ENCODE measurements around the gene DNAH17. TPM values are rescaled to one million over a fixed set of nuclear protein-coding genes. Genes with fewer than 3 reads are reported as not detected.

Gene DNAH17
- total RNA-seq, 4 donors from 2014 or later = 0.22 to 0.51 TPM; not detected in 2

DNA sequence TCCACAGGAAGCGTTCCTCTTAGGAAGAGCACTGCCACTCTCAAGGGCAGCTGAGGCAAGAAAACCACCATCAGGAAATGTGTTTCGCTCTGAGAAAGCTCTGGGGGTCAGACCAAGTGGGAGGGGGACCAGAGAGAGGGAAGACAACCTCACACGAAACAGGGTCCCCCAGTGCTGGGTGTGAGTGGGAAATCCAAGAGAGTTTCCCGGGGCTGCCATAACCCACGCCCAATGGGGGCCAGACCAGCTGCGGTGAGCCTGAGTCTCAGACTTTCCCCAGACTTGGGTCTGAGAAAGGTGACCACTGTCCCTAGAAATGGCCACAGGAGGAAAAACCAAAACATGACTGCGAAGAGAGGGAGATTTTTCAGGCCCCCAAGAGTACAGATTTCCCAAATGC is 14.5 kb downstream of the DNAH17 start:
- TF ChIP-seq, protein P1, sequence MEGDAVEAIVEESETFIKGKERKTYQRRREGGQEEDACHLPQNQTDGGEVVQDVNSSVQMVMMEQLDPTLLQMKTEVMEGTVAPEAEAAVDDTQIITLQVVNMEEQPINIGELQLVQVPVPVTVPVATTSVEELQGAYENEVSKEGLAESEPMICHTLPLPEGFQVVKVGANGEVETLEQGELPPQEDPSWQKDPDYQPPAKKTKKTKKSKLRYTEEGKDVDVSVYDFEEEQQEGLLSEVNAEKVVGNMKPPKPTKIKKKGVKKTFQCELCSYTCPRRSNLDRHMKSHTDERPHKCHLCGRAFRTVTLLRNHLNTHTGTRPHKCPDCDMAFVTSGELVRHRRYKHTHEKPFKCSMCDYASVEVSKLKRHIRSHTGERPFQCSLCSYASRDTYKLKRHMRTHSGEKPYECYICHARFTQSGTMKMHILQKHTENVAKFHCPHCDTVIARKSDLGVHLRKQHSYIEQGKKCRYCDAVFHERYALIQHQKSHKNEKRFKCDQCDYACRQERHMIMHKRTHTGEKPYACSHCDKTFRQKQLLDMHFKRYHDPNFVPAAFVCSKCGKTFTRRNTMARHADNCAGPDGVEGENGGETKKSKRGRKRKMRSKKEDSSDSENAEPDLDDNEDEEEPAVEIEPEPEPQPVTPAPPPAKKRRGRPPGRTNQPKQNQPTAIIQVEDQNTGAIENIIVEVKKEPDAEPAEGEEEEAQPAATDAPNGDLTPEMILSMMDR (IDR thresholded peaks at IDR 0.05; ENCODE audit: low read depth) = no peak

- TF ChIP-seq, protein P1 (IDR thresholded peaks at IDR 0.05; ENCODE audit: low read depth) = no peak
Observed at GRCh38 chr17:78561166-78561565, 16.0 kb downstream of the DNAH17 start.

GRCh38 chr17:78560731-78561130 is 16.5 kb downstream of the DNAH17 start:
- TF ChIP-seq, protein P1 (IDR thresholded peaks at IDR 0.05; ENCODE audit: low read depth) = no peak

DNA sequence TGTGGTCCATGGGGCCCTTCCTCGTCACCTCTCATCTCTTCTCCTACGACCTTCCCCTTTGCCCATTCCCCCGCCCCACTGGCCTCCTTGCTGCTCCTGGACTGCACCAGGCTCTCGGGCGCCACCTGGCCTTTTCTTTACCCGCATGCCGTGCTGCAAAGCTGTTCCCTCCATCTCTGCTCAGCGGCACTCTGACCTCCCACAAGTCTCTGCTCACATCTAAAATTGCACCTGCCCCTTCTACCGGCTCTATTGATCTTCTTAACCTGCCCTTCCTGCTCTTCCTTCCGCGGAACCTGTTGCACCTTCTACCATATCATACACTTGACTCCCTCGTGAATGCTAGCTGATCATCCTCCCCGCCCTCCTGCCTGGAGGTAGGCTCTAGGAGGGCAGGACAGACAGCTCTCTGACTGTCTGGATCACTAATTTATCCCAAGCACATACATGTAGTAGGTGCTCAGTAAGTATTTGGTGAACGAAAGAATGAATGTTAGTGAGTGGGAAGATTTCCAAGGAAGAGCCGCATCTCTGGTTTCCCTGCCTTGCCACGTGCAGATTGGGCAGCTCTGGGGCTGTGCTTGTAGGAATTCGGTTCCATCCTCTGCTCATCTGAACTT is 17.3 kb downstream of the DNAH17 start:
- TF ChIP-seq, protein P1 (IDR thresholded peaks at IDR 0.05; ENCODE audit: low read depth) = no peak

GRCh38 chr17:78558989-78559388 is 18.2 kb downstream of the DNAH17 start:
- TF ChIP-seq, protein P1 (IDR thresholded peaks at IDR 0.05; ENCODE audit: low read depth) = no peak

- TF ChIP-seq, protein P1 (IDR thresholded peaks at IDR 0.05; ENCODE audit: low read depth) = no peak
Observed at GRCh38 chr17:78558181-78558850, 18.9 kb downstream of the DNAH17 start.

DNA sequence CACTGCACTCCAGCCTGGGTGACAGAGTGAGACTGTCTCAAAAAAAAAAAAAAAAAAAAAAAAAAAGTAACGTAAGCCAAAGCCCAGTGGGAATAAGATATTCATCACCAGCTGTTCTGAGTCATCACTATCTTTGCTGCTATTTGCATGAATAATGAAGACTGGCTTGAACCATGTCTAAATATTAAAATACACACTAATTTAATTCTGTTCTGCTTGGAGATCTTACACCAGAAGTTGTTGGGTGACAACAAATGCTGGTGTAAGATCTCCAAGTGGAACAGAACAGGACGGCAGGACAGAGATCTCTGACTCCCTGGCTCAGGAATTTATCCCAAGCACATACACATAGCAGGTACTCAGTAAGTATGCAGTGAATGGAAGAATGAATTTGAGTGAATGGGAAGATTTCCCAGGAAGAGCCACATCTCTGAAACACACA is 19.6 kb downstream of the DNAH17 start:
- TF ChIP-seq, protein P1 (IDR thresholded peaks at IDR 0.05; ENCODE audit: low read depth) = no peak

Data from subcutaneous adipose tissue (tissue), 4 donors.